AG08395 (cell line): ENCODE data around the gene SLC6A2.

ENCODE experiments used
- DNase-seq: peaks from one replicate; pipeline ENCODE4 v3.0.0; 2012; ENCODE audit warnings: mixed read lengths, low spot score

Gene SLC6A2

GRCh38 chr16:55672471-55672870 is 16.7 kb downstream of the SLC6A2 start:
- DNase-seq: peak; percentile 81

- no peak for DNase-seq
Observed at GRCh38 chr16:55678161-55678821, 22.5 kb downstream of the SLC6A2 start.

DNA sequence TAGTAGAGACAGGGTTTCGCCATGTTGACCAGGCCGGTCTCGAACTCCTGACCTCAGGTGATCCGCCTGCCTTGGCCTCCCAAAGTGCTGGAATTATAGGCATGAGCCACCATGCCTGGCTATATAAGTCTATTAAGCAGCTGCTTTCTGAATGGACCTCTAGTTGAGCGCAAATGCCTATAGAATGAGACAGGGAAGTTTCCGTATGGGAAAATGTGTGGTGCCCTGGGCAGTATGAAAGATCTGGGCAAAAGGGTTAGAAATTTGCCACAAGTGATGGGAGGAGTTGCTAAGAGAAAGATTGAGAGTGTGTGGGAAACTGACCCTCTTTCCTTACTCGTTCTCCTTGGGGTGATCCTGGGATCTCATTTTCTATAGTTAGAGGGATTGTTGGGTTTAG is 26.3 kb downstream of the SLC6A2 start:
- DNase-seq: no peak

- no peak for DNase-seq
Observed at GRCh38 chr16:55685973-55686372, 30.2 kb downstream of the SLC6A2 start.

- DNase-seq: no peak
Observed at GRCh38 chr16:55686671-55687070, 30.9 kb downstream of the SLC6A2 start.

DNA sequence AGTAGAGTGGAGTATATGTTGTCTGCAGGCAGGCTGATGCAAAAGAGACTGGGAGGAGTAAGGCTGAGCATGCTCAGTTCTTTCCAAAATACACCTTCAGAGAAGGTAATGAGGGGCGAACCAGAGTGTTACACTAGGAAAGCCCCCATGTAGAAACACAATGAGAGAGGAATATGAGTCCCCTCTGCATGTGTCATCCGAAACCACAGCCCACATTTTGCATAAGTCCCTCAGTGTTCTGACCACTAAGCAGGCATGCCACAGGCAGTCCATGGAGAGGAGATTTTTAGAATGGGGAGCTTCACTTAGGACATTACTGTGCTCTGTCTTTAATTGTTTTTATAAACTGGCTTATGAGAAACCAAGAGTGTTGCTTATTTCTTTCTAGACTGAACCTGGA is 32.0 kb downstream of the SLC6A2 start:
- no peak for DNase-seq

DNA sequence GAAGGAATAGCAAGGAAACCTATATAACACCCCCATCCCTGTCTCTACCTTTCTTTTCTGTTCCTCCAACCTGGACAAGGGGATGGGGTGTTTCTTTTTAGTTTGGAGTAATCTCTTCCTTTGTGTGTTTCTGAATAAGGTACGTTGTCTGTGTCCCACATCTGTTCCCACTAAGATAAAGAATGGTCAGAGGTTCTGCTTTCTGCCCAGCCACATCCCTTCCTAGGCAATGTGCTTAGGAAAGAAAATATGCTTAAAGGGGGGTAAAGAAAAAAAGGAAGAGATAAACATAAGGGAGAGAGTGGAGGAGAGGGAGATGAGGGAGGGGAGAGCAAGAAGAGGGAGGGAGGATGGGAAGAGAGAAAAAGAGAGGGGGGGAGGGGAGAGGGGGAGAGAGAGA is 35.1 kb downstream of the SLC6A2 start:
- DNase-seq: no peak

DNA sequence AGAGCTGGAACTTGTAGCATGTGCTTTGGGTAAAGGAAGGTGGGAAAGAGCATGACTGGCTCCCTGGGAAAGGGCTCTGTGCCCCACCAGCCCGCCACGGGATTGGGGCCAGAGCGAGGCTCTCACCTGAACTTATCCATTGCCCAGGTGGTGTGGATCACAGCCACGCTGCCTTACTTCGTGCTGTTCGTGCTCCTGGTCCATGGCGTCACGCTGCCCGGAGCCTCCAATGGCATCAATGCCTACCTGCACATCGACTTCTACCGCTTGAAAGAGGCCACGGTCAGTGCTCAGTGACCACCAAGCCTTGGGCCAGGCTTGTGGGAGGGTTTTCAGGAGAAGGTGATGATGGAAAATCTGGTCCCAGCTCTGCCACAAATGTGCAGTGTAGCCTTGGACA is 36.0 kb downstream of the SLC6A2 start:
- no peak for DNase-seq

GRCh38 chr16:55695595-55695994 is 39.8 kb downstream of the SLC6A2 start:
- DNase-seq: no peak

GRCh38 chr16:55697867-55698266 is 42.1 kb downstream of the SLC6A2 start:
- DNase-seq: no peak

GRCh38 chr16:55698331-55698730 is 42.5 kb downstream of the SLC6A2 start:
- DNase-seq: no peak

DNA sequence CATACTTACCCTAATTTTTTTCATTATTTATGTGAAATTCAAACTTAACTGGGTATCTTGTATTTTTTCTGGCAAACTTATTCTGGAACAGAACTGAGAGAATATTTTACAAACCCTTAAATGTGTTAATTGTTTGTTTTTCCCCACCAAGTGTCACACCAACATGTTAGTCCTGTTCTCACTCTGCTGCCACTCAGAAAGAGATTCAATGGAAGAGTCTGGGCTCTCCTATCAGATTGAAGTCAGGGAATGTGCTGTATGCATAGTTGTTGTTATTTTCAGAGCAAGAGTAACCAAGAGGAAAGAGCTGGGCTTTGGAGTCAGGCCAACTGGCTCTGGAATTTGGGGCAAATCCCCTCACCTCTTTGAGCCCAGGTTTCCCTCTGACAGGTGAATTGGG is 43.2 kb downstream of the SLC6A2 start:
- no peak for DNase-seq

DNA sequence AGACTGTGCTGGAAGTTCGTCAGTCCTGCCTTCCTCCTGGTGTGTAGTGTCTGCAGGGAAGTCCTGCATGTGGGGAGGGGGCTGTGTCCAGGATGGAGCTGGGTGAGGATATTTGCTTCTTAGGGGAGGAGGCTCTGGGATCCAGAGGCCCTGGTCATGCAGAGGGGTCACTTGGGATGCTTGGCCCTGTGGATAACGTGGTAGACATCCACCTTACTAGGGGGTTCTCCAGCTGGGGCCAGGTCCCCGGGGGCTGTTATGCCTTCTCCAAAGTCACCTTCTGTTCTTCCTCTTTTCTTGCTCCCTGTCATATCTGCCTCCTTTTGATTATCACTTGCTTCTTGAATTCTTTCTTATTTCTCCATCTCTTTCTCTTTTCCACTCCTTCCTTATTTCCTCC is 43.8 kb downstream of the SLC6A2 start:
- DNase-seq: no peak

DNA sequence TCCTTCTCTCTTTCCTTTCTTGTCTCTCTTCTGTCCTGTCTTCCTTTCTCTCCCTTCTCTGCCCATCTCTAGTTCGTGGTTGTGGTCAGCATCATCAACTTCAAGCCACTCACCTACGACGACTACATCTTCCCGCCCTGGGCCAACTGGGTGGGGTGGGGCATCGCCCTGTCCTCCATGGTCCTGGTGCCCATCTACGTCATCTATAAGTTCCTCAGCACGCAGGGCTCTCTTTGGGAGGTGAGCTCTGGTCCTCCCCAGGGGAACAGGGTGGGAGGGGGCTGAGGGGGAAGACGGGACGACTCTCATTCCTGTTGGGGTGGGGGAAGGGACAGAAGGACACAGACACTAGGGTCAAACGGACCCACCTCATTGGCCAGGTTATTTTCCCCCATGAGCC is 44.3 kb downstream of the SLC6A2 start:
- DNase-seq: no peak

GRCh38 chr16:55700961-55701360 is 45.2 kb downstream of the SLC6A2 start:
- DNase-seq: no peak

DNA sequence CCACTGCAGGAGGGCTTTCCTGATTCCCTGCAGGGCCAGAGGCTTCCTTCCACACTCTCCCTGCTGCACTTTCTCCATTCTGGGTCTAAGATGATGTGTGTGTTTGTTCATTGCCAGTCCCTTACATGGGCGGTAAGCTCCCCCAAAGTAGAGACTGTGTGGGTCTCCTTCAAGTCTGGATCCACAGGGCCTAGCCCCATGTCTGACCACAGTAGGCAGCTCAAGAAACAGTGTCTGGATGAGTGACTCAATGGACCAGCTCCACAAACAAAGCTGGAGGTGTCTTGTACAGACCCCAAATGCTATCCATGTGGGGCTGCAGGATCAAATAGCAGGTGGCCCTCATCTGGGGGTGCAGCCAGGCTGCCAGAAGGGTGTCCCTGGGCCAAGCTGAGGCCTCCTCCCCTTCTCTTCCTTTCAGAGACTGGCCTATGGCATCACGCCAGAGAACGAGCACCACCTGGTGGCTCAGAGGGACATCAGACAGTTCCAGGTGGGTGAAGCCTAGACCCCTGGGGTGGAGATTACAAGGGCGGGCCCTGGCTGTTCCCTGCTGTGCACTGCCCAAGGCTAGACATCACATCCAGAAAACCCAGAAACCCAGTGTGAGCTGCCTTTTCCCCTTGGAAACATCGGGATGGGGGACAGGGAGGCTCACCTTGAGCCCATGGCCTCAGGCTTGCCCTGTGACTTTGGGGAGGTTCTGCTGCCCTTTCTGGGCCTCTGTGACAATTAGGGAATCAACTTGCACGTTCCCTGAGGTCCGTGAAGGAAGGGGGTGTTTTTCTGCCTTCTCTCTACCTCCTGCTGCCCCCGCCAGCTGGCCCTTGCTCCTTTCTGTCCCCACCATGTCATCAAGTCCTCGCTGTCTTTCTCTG is 45.9 kb downstream of the SLC6A2 start:
- DNase-seq: peak; percentile 40

- DNase-seq: peak; percentile 68
Observed at GRCh38 chr16:55703003-55704001, 47.5 kb downstream of the SLC6A2 start.

GRCh38 chr16:55706739-55707384 is 51.1 kb downstream of the SLC6A2 start:
- DNase-seq: no peak

DNA sequence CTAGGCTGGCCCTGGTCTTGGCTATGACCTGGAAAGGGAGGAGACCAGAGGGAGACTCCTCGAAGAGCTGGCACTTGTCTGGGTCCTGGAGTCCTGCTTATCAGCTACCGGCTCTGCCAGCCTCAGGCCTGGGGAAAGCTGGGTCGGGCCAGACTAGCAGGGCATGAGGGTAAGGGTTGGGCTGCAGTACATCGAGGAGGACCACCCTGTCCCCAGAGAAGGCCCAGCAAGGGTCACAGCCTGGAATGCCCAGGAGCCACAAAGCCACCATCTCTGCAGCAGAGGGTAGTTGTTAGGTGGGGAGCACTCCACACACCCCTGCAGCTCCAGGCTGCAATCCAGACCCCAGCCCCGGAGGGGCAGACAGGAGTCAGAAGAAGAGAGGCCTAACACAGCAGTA is 54.0 kb downstream of the SLC6A2 start:
- no peak for DNase-seq

DNA sequence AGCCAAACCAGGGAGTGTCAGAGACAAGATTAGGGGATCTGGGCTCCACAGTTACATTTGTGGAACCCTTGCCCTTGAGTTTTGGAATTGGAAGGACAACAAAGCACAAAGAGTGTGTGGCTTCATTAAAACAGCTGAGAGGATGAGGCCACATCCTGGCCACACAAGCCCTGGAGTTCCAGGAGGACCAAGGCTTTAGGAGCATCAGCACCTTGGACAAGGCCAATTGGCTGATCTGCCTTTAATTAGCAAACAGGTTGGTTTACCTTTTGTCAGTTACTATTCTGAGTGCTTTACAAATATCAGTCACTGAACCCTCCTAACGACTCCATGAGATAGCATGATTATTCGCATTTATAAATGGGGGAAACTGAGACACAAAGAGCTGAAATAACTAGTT is 54.7 kb downstream of the SLC6A2 start:
- DNase-seq: no peak

- DNase-seq: peak; percentile 77
Observed at GRCh38 chr16:55711959-55712876, 56.4 kb downstream of the SLC6A2 start.
